Mucosa of gallbladder (tissue), 1 donor: ENCODE data around the gene DNAH10. TPM values are rescaled to one million over a fixed set of nuclear protein-coding genes. Genes with fewer than 3 reads are reported as not detected.

ENCODE experiments used
- DNase-seq: peaks from one replicate; pipeline ENCODE4 v3.0.0-alpha.2; 2020; ENCODE audit warnings: low spot score
- total RNA-seq: library from RNA; stranded (reverse); gene quantifications from one replicate; pipeline ENCODE4 v1.2.1, GENCODE V29; 2021
- donor health status: DM: no; HTN: no; CAD: no.

Gene DNAH10
- total RNA-seq, 1 donor from 2014 or later = 0.23 TPM

DNA sequence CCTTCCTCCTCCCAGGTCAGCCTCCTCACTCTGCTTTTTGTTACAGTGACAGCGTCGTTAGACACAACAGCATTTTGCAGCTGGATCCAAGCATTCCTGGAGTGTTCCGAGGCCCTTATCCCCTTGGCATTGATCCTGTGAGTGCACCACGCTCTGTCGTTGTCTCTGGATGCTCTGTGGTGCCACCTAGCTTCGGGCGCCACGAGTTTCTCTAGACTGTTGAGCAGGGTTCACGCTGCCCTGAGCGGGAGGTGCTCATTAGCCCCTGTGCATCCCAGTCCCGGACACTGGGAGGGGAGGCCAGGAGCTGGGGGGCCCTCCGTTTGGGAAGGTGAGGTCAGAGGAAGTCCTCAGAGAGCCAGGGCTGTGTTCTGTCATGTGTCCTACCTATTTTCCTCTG is 17.3 kb upstream of the DNAH10 start:
- no peak for DNase-seq

DNA sequence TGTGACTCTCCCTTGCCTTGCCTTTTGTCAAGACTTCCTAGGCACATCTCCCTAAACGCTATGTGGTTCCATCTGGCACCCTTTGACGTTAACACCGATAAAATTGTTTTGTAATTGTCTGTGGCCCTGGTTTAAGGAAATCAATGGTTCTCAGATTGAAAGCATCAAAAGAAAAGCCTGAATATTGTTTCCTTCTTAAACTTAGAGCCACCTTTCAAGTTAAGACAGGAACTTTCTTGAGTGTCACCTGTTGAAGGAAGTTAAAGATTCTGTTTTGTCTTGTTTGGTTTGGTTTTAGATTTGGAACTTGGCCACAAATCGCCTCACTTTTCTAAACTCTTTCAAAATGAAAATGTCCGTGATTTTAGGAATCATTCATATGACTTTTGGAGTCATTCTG is 14.8 kb upstream of the DNAH10 start:
- no peak for DNase-seq

GRCh38 chr12:123748161-123748560 is 13.9 kb upstream of the DNAH10 start:
- no peak for DNase-seq

GRCh38 chr12:123748661-123749060 is 13.4 kb upstream of the DNAH10 start:
- no peak for DNase-seq

- no peak for DNase-seq
Observed at GRCh38 chr12:123749355-123749754, 12.7 kb upstream of the DNAH10 start.

GRCh38 chr12:123750159-123750656 is 11.9 kb upstream of the DNAH10 start:
- DNase-seq = no peak

- DNase-seq = no peak
Observed at GRCh38 chr12:123752046-123752445, 10.1 kb upstream of the DNAH10 start.

- DNase-seq = no peak
Observed at GRCh38 chr12:123754041-123754772, 7.9 kb upstream of the DNAH10 start.

- DNase-seq = no peak
Observed at GRCh38 chr12:123757561-123757960, 4.5 kb upstream of the DNAH10 start.

DNA sequence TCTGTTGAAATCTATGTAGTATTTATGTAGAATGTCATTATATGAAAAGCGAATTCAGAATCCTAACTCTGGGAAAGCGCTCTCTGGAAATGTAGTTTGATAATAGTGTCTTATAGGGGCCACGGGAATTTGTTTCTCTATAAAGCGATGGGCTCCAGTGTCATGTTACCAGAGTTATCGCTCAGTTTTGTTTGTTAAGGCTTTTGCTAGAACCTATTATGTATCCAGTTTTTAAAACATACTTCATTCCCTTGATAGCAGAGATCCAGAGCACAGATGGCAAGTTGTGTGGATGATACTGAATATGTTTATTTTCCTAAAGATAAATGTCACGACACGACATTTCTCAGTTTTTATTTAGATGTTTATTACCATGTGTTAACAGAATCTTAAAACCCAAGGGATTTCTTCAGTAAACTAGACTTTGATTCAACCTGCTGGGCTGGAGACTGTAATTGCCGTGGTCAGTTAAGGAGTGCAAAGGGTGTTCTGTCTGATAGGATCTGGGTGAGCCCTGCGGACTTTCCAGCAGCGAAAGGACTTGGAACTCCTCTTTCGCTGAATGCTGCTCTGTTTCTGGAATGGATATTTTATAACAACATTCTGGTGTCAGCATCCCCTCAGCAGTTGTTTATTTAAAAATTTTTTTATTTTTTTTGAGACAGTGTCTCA is 1.7 kb upstream of the DNAH10 start:
- DNase-seq = no peak

DNA sequence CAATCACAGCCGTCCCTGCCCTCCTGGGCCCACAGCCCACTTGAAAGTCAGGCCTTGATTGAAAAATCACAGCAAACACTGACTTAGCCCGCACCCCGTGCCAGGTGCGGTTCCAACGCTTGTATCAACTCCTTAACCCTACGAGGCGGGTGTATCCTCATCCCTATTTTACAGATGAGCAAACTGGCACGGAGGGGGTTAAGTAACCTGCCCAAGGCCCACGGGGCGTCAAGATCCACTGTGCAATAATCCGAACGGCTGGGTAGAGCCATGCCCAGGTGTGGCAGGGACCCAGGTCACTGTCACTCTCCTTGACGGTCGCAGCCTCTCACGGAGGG is 583 bp downstream of the DNAH10 start:
- no peak for DNase-seq

GRCh38 chr12:123763093-123763492 is 992 bp downstream of the DNAH10 start:
- no peak for DNase-seq

DNA sequence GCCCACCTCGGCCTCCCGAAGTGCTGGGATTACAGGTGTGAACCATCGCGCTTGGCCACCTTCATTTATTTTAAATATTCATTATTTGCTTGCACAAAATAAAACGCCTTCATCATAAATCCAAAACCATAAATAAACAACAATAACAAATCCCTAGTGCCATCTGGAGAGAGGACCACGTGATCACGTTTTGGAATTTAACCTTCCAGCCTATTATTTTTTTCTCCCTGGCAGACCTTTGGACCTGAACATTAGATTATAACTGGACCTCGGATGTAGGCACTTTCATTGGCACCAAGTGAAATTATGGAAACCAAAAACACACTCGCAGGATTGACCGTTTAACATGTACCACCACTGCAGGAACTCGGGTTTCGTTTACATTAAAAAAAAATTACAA is 2.0 kb downstream of the DNAH10 start:
- DNase-seq = no peak

DNA sequence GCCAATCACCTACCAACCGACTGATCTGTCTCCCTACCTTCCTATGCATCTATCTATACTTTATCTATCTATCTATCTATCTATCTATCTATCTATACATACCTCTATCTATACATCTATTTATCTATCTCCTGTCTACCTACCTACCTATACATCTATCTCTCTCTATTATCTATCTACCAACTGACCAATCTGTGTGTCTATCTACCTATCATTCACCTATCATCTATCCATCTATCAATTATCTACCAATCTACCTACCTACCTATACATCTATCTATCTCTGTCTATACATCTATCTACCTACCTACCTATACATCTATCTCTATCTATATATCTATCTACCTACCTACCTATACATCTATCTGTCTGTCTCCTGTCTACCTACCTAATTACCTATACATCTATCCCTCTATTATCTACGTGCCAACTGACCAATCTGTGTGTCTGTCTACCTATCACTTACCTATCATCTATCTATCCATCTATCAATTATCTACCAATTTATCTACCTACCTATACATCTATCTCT is 3.5 kb downstream of the DNAH10 start:
- DNase-seq = no peak

DNA sequence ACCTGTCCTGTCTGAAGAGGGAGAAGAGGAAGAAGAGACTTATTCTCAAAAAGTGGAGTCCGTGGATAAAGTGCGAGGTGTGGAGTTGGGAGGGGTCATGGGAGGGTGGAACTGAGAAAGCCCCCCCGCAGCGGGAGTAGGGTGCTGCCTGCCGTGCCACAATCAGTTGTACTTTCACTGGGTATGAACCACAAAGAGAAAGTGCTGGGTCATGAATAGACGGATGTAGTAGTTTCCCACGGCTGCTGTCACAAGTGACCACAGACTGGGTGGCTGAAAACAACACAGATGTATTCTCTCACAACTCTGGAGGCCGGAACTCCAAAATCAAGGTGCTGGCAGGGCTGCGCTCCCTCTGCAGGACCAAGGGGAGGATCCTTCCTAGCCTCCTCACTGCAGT is 5.5 kb downstream of the DNAH10 start:
- no peak for DNase-seq

GRCh38 chr12:123771261-123771660 is 9.2 kb downstream of the DNAH10 start:
- DNase-seq = no peak

DNA sequence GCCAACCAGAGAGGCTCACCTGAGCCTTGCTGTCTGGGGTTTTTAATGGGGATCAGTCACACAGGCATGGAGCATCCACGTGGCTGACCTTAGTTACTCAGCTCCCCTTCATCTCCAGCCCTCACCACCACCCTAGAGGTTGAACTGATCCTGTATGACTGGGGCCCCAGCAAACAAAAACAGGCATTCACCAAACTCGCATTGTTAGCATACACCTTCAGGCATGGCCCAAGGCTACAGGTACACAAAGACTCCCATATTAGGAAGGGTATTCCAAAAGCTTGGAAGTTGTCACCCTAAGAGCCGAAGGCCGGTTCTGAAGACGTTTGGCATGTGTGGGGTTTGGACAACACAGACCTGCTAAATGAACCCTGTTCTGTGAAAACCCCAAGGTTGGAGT is 10.0 kb downstream of the DNAH10 start:
- DNase-seq = no peak

DNA sequence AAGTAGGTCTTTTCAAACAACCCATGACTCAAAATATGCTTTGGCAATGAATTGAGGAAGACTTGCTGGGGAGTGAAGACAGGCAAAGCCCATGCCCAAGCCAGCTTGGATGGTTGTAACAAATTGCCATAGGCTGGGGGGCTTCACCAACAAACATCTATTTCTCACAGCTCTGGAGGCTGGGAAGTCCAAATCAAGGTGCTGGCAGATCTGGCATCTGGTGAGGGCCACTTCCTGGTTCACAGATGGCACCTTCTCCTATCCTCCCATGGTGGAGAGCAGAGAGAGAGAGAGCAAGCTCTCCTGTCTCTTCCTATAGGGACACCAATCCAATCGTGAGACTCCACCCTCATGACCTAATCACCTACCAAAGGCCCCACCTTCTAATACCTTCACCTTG is 11.3 kb downstream of the DNAH10 start:
- no peak for DNase-seq

DNA sequence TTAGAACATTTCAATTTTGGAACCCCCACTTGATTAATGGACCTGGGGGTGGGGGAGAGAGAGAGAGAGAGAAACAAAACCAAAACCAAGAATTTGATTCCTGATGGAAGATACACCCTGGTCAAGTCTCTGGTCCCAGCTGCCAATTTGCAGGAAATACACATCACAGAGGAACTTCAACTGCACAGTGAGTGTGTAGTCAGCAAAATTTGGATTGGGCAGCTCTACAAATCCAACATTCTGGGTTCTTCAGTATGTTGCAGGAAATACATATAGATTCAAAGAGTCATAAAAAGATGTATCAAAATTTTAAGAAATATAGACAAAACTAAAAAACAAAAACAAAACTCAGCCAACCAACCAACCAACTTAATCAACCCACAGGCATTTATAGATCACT is 17.4 kb downstream of the DNAH10 start:
- DNase-seq = no peak

GRCh38 chr12:123782997-123783792 is 21.1 kb downstream of the DNAH10 start:
- DNase-seq = no peak

- DNase-seq = no peak
Observed at GRCh38 chr12:123787466-123787865, 25.4 kb downstream of the DNAH10 start.

DNA sequence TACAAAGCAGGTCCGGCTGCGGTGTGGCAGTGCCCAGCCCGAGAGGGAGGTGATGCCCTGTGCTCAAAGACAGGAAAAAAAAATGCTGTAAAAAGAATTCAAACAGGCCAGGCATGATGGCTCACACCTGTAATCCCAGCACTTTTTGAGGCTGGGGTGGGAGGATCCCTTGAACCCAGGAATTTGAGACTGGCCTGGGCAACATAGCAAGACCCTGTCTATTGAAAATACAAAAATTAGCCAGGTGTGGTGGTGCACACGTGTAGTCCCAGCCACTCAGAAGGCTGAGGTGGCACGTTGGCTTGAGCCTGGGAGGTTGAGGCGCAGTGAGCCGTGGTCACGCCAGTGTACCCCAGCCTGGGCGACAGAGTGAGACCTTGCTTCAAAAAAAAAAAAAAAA is 26.4 kb downstream of the DNAH10 start:
- DNase-seq = no peak
